Neural progenitor cell (in vitro differentiated cells): ENCODE measurements around the gene PLCG2. TPM values are rescaled to one million over a fixed set of nuclear protein-coding genes. Genes with fewer than 3 reads are reported as not detected.

ENCODE experiments used
- DNase-seq: peaks from one replicate; pipeline ENCODE4 v3.0.0-alpha.2; 2016; ENCODE audit warnings: low spot score
- H2AFZ ChIP-seq: fragments of 200-600 bp; sonication (generic); replicated peaks from 2 replicates; pipeline ENCODE4 v1.6.1; 2016; ENCODE audit warnings: antibody characterized with exemption
- H3F3A ChIP-seq: fragments of 200-600 bp; sonication (generic); 2 replicates; pipeline ENCODE4 v1.6.1; 2016; ENCODE audit warnings: antibody characterized with exemption, low read depth
- H3K27ac ChIP-seq: fragments of 200-600 bp; sonication (generic); 2 replicates; pipeline ENCODE4 v1.5.1; 2016; ENCODE audit warnings: mild to moderate bottlenecking
- H3K27me3 ChIP-seq: fragments of 200-600 bp; sonication (generic); 2 replicates; pipeline ENCODE4 v1.6.1; 2016; ENCODE audit warnings: mild to moderate bottlenecking, moderate library complexity
- H3K36me3 ChIP-seq: fragments of 200-600 bp; sonication (generic); 2 replicates; pipeline ENCODE4 v1.5.1; 2016
- H3K4me1 ChIP-seq: fragments of 200-600 bp; sonication (generic); 2 replicates; pipeline ENCODE4 v1.6.1; 2016; ENCODE audit warnings: mixed run types
- H3K4me2 ChIP-seq: fragments of 200-600 bp; sonication (generic); 2 replicates; pipeline ENCODE4 v1.6.1; 2016
- H3K4me3 ChIP-seq: fragments of 200-600 bp; sonication (generic); 2 replicates; pipeline ENCODE4 v1.5.1; 2016
- H3K79me2 ChIP-seq: fragments of 200-600 bp; sonication (generic); 2 replicates; pipeline ENCODE4 v1.6.1; 2016; ENCODE audit warnings: low read depth
- H3K9ac ChIP-seq: fragments of 200-600 bp; sonication (generic); 2 replicates; pipeline ENCODE4 v1.6.1; 2016
- H3K9me3 ChIP-seq: fragments of 200-600 bp; sonication (generic); 2 replicates; pipeline ENCODE4 v1.5.1; 2016; ENCODE audit warnings: low read depth
- H4K20me1 ChIP-seq: fragments of 200-600 bp; sonication (generic); 2 replicates; pipeline ENCODE4 v1.6.1; 2016; ENCODE audit warnings: low read depth
- H3K27ac Mint-ChIP-seq: 3 replicates; pipeline ENCODE4 v1.8.0; 2021; ENCODE audit warnings: mixed read lengths
- H3K27me3 Mint-ChIP-seq: 2 replicates; pipeline ENCODE4 v1.8.0; 2022; ENCODE audit warnings: low read depth, mild to moderate bottlenecking, inconsistent platforms, moderate library complexity, mixed read lengths; ENCODE audit not compliant: insufficient read depth
- H3K36me3 Mint-ChIP-seq: 3 replicates; pipeline ENCODE4 v1.8.0; 2021; ENCODE audit warnings: mixed read lengths
- H3K4me1 Mint-ChIP-seq: 3 replicates; pipeline ENCODE4 v1.8.0; 2021; ENCODE audit warnings: mixed read lengths
- H3K4me3 Mint-ChIP-seq: 3 replicates; pipeline ENCODE4 v1.8.0; 2021; ENCODE audit warnings: mild to moderate bottlenecking, moderate library complexity, mixed read lengths
- H3K9me3 Mint-ChIP-seq: 3 replicates; pipeline ENCODE4 v1.8.0; 2020; ENCODE audit warnings: mixed read lengths
- EZH2 ChIP-seq: fragments of 200-600 bp; sonication (generic); IDR thresholded peaks from 2 replicates; pipeline ENCODE4 v1.6.1; 2017; ENCODE audit warnings: antibody characterized with exemption, mild to moderate bottlenecking, moderate library complexity
- EZH2phosphoT487 ChIP-seq: fragments of 200-600 bp; sonication (generic); IDR thresholded peaks from 2 replicates; pipeline ENCODE4 v1.6.1; 2017; ENCODE audit warnings: antibody characterized with exemption
- total RNA-seq: library from RNA; depleted of rRNA; stranded (reverse); fragments of >200 nt; gene quantifications from 2 replicates; pipeline ENCODE4 v1.2.3, GENCODE V29; 2015; ENCODE audit warnings: low replicate concordance
- TF ChIP-seq, protein P1 (sequence below): fragments of 200-600 bp; sonication (generic); IDR thresholded peaks from 2 replicates; pipeline ENCODE4 v1.5.1; 2017; ENCODE audit warnings: antibody characterized with exemption, mild to moderate bottlenecking

PLCG2 gene
- total RNA-seq, 1 donor from 2014 or later, result 5.0 TPM

GRCh38 chr16:81866820-81867440, 87.8 kb downstream of the PLCG2 start:
- Histone ChIP-seq H3K4me2 (no peak overlapping the region), H3K9ac (no peak overlapping the region), H3K4me3 (no peak overlapping the region), H3K36me3 (no peaks in the 10 kb centered on the region), H2AFZ (no peak overlapping the region), H4K20me1 (no peaks in the 10 kb centered on the region), H3K79me2 (no peaks in the 10 kb centered on the region), H3K27ac (no peak overlapping the region), H3K4me1 (peaks cover 17% of the 10 kb centered on the region), H3F3A (peaks cover 8% of the 10 kb centered on the region), H3K27me3 (no peaks in the 10 kb centered on the region), H3K9me3 (no peaks in the 10 kb centered on the region)
- no peaks in the 10 kb centered on the region for H3K27me3 Mint-ChIP-seq
- H3K9me3 Mint-ChIP-seq, result peaks cover 2% of the 10 kb centered on the region
- no peak overlapping the region for H3K4me3 Mint-ChIP-seq
- no peak overlapping the region for H3K27ac Mint-ChIP-seq
- no peak for DNase-seq
- TF ChIP-seq EZH2, result no peak
- TF ChIP-seq, protein P1, sequence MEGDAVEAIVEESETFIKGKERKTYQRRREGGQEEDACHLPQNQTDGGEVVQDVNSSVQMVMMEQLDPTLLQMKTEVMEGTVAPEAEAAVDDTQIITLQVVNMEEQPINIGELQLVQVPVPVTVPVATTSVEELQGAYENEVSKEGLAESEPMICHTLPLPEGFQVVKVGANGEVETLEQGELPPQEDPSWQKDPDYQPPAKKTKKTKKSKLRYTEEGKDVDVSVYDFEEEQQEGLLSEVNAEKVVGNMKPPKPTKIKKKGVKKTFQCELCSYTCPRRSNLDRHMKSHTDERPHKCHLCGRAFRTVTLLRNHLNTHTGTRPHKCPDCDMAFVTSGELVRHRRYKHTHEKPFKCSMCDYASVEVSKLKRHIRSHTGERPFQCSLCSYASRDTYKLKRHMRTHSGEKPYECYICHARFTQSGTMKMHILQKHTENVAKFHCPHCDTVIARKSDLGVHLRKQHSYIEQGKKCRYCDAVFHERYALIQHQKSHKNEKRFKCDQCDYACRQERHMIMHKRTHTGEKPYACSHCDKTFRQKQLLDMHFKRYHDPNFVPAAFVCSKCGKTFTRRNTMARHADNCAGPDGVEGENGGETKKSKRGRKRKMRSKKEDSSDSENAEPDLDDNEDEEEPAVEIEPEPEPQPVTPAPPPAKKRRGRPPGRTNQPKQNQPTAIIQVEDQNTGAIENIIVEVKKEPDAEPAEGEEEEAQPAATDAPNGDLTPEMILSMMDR, result no peak
- no peak for TF ChIP-seq EZH2phosphoT487
- H3K36me3 Mint-ChIP-seq, result no peaks in the 10 kb centered on the region
- peaks cover 16% of the 10 kb centered on the region for H3K4me1 Mint-ChIP-seq

DNA sequence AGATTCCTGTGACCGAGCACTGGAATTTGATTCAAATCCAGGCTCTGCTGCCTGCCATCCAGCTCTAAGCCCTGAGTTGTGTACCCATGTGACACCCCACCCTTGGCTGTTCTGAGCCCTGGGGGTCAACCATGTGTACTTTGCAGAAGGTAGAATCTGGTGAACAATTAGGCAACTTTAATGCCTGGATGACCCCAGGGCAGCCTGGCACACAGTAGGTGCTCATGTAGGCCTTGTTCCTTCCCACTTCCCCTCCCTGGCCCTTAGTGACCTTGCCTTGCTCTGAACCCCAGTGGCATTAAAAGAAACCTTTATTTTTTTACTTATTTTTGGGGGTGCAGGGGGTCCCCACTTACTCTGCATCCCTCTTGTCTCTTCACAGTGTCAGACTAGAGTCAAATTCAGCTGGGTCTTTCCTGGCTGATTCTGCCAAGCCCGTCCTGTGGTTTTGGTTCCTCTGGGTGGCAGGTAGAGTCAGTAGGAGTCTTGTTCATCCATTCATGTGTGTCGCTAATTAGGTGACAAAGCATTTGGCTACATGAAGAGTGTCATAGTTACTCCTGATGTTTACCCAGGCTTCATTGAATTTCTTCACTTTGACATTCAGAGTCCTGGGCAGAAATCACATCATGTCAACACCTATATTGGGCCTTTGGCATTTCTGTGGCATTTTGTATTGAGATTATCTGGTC, 89.1 kb downstream of the PLCG2 start:
- Histone ChIP-seq H3F3A (peaks cover 8% of the 10 kb centered on the region), H3K79me2 (no peaks in the 10 kb centered on the region), H3K4me1 (peaks cover 17% of the 10 kb centered on the region), H2AFZ (no peak overlapping the region), H3K27me3 (no peaks in the 10 kb centered on the region), H3K4me3 (no peak overlapping the region), H3K9me3 (no peaks in the 10 kb centered on the region), H4K20me1 (no peaks in the 10 kb centered on the region), H3K27ac (no peak overlapping the region), H3K4me2 (no peak overlapping the region), H3K36me3 (no peaks in the 10 kb centered on the region), H3K9ac (no peak overlapping the region)
- TF ChIP-seq, protein P1, result no peak
- TF ChIP-seq EZH2, result no peak
- no peak for TF ChIP-seq EZH2phosphoT487
- no peak overlapping the region for H3K4me3 Mint-ChIP-seq
- peaks cover 2% of the 10 kb centered on the region for H3K9me3 Mint-ChIP-seq
- no peaks in the 10 kb centered on the region for H3K36me3 Mint-ChIP-seq
- H3K4me1 Mint-ChIP-seq, result peaks cover 16% of the 10 kb centered on the region
- no peak overlapping the region for H3K27ac Mint-ChIP-seq
- no peak for DNase-seq
- H3K27me3 Mint-ChIP-seq, result peaks cover 6% of the 10 kb centered on the region

DNA sequence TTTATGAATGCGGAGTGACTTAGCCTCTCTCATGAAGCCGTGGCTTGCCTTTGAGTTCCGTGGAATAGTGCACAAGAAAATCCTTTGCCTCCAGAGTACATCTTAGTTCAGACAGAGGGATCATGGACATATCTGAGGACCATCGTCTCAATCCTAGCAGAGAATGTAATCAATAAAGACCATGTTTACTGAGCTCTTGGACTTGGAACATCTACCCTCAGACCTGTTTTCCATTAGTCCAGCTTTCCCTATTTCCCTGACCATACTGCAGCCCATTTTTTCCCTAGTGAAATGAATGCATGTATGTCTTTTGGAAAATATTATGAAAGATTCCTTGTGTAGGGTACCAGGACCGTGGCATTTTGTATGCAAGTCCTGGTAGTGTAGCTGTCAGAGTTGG, 90.2 kb downstream of the PLCG2 start:
- Mint-ChIP-seq H3K27me3 (peaks cover 6% of the 10 kb centered on the region), H3K4me1 (peaks cover 8% of the 10 kb centered on the region), H3K9me3 (peaks cover 2% of the 10 kb centered on the region), H3K36me3 (no peaks in the 10 kb centered on the region), H3K4me3 (no peak overlapping the region), H3K27ac (no peak overlapping the region)
- Histone ChIP-seq H2AFZ (no peak overlapping the region), H4K20me1 (no peaks in the 10 kb centered on the region), H3K4me3 (no peak overlapping the region), H3K9ac (no peak overlapping the region), H3K36me3 (no peaks in the 10 kb centered on the region), H3K79me2 (no peaks in the 10 kb centered on the region), H3F3A (peaks cover 3% of the 10 kb centered on the region), H3K27me3 (no peaks in the 10 kb centered on the region), H3K27ac (no peak overlapping the region), H3K4me1 (peaks cover 9% of the 10 kb centered on the region), H3K4me2 (no peak overlapping the region), H3K9me3 (no peaks in the 10 kb centered on the region)
- no peak for DNase-seq
- no peak for TF ChIP-seq EZH2
- TF ChIP-seq EZH2phosphoT487, result no peak
- TF ChIP-seq, protein P1, result no peak
